ENCODE results near the gene PLXNA4.

PLXNA4 gene

DNA sequence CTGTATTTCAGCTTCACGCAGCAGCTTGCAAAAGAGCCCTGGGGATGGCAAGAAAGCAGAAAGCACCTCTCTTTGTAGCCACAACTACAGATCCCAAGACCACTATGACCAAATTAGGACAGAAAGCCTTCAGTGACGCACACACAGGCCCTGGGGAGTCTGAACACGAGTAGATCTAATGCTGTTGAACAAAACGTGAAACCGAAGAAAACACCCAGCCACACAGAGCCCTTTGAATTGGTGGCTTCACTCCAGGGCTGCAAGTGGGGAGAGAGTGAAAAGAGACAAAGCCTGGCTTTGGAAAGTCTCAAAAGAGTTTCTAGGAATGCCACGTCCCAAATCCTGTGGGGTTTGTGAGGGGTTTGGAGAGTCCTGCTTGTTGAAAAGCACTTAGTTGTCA, 28.4 kb downstream of the PLXNA4 start:
- Histone ChIP-seq H3K27ac (ENCODE audit: low read depth, low read length) (no peak overlapping the region), H3K9ac (ENCODE audit: low read depth, low read length) (no peak overlapping the region), H3K36me3 (ENCODE audit: insufficient read depth, low read length) (no peaks in the 10 kb centered on the region), H3K4me3 (ENCODE audit: low read length) (no peak overlapping the region), H3K27me3 (ENCODE audit: insufficient read depth, low read length) (peaks cover 17% of the 10 kb centered on the region; the same call in 1 of the 2 replicates), H3K4me1 (ENCODE audit: insufficient read depth, low read length) (peaks cover 18% of the 10 kb centered on the region), H3K9me3 (ENCODE audit: insufficient read depth, low read depth, low read length) (peaks cover 5% of the 10 kb centered on the region)
- WGBS, result 86% methylated on average over 6 of the region's 6 CpGs

DNA sequence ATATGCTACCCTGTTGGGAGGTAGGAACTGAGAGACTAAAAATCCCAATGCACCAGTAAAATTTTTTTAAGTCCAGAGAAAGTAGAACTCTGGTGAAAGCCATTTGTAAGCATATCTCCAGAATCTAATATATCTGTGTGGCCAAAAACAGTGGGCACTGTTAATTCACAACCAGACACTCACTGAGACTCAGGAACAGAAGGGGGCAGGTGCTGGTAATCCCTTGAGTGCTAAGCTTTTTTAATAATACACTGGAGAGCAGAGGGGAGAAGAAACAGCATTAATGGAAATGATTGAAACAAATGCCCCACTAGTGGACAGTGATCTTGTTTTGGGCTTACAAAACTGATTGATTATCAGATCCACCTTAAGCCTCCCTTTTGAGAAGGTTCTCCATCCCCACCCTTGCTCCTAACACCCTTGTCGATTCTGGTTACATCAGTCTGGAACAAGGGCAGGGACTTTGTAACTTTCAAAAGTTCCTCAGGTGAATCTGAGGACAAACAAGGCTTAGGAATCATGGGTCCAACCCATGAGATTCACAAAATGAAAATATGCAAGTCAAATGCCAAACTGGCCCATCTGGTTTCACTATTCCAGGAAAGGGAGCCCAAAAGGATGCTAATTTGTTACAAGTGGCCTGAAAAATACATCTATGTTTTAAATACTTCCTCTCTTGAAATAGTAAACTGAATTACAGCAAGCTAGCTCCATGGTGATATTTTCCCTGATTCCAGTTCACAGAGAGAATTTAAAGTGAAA, 29.7 kb downstream of the PLXNA4 start:
- no peak overlapping the region for H3K4me3 ChIP-seq (ENCODE audit: low read length)
- peaks cover 17% of the 10 kb centered on the region; the same call in 1 of the 2 replicates for H3K27me3 ChIP-seq (ENCODE audit: insufficient read depth, low read length)
- H3K36me3 ChIP-seq (ENCODE audit: insufficient read depth, low read length), result no peaks in the 10 kb centered on the region
- H3K9ac ChIP-seq (ENCODE audit: low read depth, low read length), result no peak overlapping the region
- WGBS, result 95% methylated on average over 1 of the region's 1 CpG
- no peak overlapping the region for H3K27ac ChIP-seq (ENCODE audit: low read depth, low read length)
- H3K4me1 ChIP-seq (ENCODE audit: insufficient read depth, low read length), result peaks cover 23% of the 10 kb centered on the region
- peaks cover 5% of the 10 kb centered on the region for H3K9me3 ChIP-seq (ENCODE audit: insufficient read depth, low read depth, low read length)

DNA sequence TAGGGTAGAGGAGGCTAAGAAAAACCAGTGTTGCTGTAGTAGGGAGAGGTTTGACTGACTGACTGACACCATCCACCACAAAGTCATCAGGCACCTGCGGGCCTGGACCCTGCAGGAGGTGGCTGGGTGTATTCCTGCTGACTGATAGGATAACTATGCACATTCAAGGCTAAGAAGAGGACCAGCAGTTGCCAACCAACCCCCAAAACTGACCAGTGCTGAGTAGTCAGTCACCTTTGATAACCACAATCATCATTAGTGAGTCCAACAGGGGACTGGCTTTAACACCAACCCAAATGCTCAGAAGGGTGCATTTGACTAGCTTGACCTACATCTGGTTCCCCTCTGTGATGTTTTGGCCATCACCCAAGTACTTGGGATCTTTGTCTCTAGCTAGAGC, 30.5 kb downstream of the PLXNA4 start:
- WGBS, result 60% methylated on average over 1 of the region's 1 CpG
- H3K4me3 ChIP-seq (ENCODE audit: low read length), result no peak overlapping the region
- H3K27me3 ChIP-seq (ENCODE audit: insufficient read depth, low read length), result peaks cover 17% of the 10 kb centered on the region; the same call in 1 of the 2 replicates
- H3K9ac ChIP-seq (ENCODE audit: low read depth, low read length), result no peak overlapping the region
- no peaks in the 10 kb centered on the region for H3K9me3 ChIP-seq (ENCODE audit: insufficient read depth, low read depth, low read length)
- no peaks in the 10 kb centered on the region for H3K36me3 ChIP-seq (ENCODE audit: insufficient read depth, low read length)
- peaks cover 27% of the 10 kb centered on the region for H3K4me1 ChIP-seq (ENCODE audit: insufficient read depth, low read length)
- H3K27ac ChIP-seq (ENCODE audit: low read depth, low read length), result no peak overlapping the region

DNA sequence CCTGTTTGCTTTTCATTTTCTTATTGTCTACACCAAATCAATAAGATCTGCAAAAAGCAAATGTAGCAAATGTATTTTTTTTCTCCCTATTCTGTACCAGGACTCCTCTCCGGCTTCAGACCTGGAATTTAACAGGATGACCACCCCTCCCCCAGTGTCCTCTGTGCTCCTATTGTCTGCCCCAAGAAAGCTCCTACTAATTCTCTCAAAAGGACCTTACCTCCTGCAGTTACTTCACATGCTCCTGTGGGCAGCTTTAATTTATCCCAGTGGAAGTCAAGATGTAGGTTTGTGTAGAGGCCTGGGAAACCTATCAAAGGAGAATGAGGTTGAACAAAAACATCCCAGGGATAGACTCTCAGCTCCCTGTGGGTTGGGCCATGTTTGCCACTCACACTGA, 31.3 kb downstream of the PLXNA4 start:
- Histone ChIP-seq H3K9me3 (ENCODE audit: insufficient read depth, low read depth, low read length) (no peaks in the 10 kb centered on the region), H3K9ac (ENCODE audit: low read depth, low read length) (no peak overlapping the region), H3K27me3 (ENCODE audit: insufficient read depth, low read length) (peaks cover 17% of the 10 kb centered on the region; the same call in 1 of the 2 replicates), H3K4me1 (ENCODE audit: insufficient read depth, low read length) (peaks cover 27% of the 10 kb centered on the region), H3K36me3 (ENCODE audit: insufficient read depth, low read length) (no peaks in the 10 kb centered on the region), H3K4me3 (ENCODE audit: low read length) (no peak overlapping the region), H3K27ac (ENCODE audit: low read depth, low read length) (no peak overlapping the region)
- 30% methylated on average over 1 of the region's 1 CpG for WGBS

DNA sequence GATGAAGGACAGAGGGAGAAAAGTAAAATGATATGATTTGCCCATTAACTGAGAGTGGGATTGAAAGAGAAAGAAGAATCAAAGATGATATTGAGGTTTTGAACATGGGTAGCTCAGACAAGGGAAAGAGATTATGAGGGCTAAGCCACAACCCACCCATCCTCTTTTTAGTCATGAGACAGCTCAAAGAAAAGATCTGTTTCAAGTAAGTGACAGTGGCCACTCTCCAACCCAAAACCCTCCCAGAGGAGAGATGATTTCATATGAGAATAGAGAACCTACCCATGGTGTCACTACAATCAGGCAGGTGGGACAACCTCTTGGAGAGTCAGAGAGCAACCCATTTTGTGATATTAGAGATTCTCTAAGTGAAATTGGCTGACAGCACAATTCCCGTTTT, 32.2 kb downstream of the PLXNA4 start:
- H3K9ac ChIP-seq (ENCODE audit: low read depth, low read length), result no peak overlapping the region
- H3K27ac ChIP-seq (ENCODE audit: low read depth, low read length), result no peak overlapping the region
- 69% methylated on average over 1 of the region's 1 CpG for WGBS
- H3K36me3 ChIP-seq (ENCODE audit: insufficient read depth, low read length), result no peaks in the 10 kb centered on the region
- H3K4me3 ChIP-seq (ENCODE audit: low read length), result no peak overlapping the region
- H3K9me3 ChIP-seq (ENCODE audit: insufficient read depth, low read depth, low read length), result no peaks in the 10 kb centered on the region
- peaks cover 17% of the 10 kb centered on the region; the same call in 1 of the 2 replicates for H3K27me3 ChIP-seq (ENCODE audit: insufficient read depth, low read length)
- H3K4me1 ChIP-seq (ENCODE audit: insufficient read depth, low read length), result peaks cover 27% of the 10 kb centered on the region

GRCh38 chr7:132542895-132543294, 33.4 kb downstream of the PLXNA4 start:
- Histone ChIP-seq H3K9me3 (ENCODE audit: insufficient read depth, low read depth, low read length) (no peaks in the 10 kb centered on the region), H3K4me1 (ENCODE audit: insufficient read depth, low read length) (peaks cover 27% of the 10 kb centered on the region), H3K4me3 (ENCODE audit: low read length) (no peak overlapping the region), H3K9ac (ENCODE audit: low read depth, low read length) (no peak overlapping the region), H3K27ac (ENCODE audit: low read depth, low read length) (no peak overlapping the region), H3K36me3 (ENCODE audit: insufficient read depth, low read length) (no peaks in the 10 kb centered on the region), H3K27me3 (ENCODE audit: insufficient read depth, low read length) (peaks cover 17% of the 10 kb centered on the region; the same call in 1 of the 2 replicates)
- WGBS, result 80% methylated on average over 1 of the region's 1 CpG

- 60% methylated on average over 5 of the region's 6 CpGs for WGBS
- peaks cover 9% of the 10 kb centered on the region; the same call in 1 of the 2 replicates for H3K27me3 ChIP-seq (ENCODE audit: insufficient read depth, low read length)
- no peak overlapping the region for H3K27ac ChIP-seq (ENCODE audit: low read depth, low read length)
- no peak overlapping the region for H3K4me3 ChIP-seq (ENCODE audit: low read length)
- no peak overlapping the region for H3K9ac ChIP-seq (ENCODE audit: low read depth, low read length)
- H3K36me3 ChIP-seq (ENCODE audit: insufficient read depth, low read length), result no peaks in the 10 kb centered on the region
- peaks cover 27% of the 10 kb centered on the region for H3K4me1 ChIP-seq (ENCODE audit: insufficient read depth, low read length)
- H3K9me3 ChIP-seq (ENCODE audit: insufficient read depth, low read depth, low read length), result no peaks in the 10 kb centered on the region
Measured at GRCh38 chr7:132541656-132542055, 34.6 kb downstream of the PLXNA4 start.

- Histone ChIP-seq H3K27me3 (ENCODE audit: insufficient read depth, low read length) (no peaks in the 10 kb centered on the region), H3K4me3 (ENCODE audit: low read length) (no peak overlapping the region), H3K9ac (ENCODE audit: low read depth, low read length) (no peak overlapping the region), H3K36me3 (ENCODE audit: insufficient read depth, low read length) (no peaks in the 10 kb centered on the region), H3K9me3 (ENCODE audit: insufficient read depth, low read depth, low read length) (no peaks in the 10 kb centered on the region), H3K27ac (ENCODE audit: low read depth, low read length) (no peak overlapping the region), H3K4me1 (ENCODE audit: insufficient read depth, low read length) (peaks cover 13% of the 10 kb centered on the region)
- 86% methylated on average over 8 of the region's 8 CpGs for WGBS
Measured at GRCh38 chr7:132537456-132538145, 38.7 kb downstream of the PLXNA4 start.

DNA sequence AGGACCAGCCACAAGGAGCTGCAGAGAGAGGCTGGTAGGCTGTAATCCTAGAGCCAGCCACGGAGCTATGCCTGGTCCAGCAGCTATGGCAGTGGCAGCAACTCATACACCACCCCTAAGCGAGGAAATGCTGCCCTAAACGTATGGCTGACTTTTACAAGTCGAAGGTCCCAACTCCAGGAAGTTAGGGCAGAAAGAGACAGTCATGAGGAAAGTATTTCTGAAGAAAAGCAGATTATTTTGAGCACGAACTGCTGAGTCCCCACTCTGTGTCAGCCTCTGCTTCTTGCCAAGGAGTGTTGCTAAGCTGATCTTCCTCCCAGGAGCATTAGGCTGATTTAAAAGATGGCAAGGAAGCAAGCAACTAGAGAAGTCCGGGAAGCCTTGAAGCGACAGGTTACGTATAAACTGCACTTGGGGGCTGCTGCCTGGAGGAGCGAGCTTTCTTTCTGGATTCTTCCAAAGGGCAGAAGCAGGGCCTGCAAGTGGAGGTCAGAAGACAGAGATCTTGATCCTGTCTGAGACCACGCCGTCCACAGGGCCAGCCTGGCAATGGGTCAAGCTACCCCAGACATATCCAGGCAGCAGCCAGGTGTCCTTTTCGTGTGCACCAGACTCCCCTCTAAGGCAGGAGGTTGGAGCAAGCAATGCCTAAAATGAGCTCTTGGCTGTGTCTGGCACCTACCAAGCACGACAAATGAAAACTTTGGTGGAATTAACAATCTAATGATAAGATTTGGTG, 39.4 kb downstream of the PLXNA4 start:
- no peak overlapping the region for H3K4me3 ChIP-seq (ENCODE audit: low read length)
- H3K27ac ChIP-seq (ENCODE audit: low read depth, low read length), result no peak overlapping the region
- no peaks in the 10 kb centered on the region for H3K27me3 ChIP-seq (ENCODE audit: insufficient read depth, low read length)
- no peaks in the 10 kb centered on the region for H3K9me3 ChIP-seq (ENCODE audit: insufficient read depth, low read depth, low read length)
- 89% methylated on average over 13 of the region's 13 CpGs for WGBS
- no peak overlapping the region for H3K9ac ChIP-seq (ENCODE audit: low read depth, low read length)
- H3K36me3 ChIP-seq (ENCODE audit: insufficient read depth, low read length), result no peaks in the 10 kb centered on the region
- H3K4me1 ChIP-seq (ENCODE audit: insufficient read depth, low read length), result peaks cover 8% of the 10 kb centered on the region

DNA sequence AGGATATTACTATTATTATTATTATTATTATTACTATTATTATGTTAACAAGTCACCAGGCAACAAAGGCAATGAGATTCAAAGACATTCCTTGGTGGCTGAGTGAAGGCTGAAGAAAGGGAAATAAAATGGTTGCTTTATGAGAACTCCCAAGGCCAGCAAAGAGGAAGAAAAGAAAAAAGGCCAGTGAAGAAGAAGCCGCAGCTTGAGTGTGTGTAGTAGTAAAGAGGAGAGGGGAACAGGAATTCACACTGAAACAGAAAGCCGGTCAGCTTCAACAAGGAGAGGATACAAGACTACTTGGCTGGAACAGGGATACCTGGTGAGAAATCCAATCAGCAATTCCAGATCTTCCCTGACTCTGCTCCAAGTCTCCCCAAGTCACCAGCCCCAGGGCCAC, 42.4 kb downstream of the PLXNA4 start:
- H3K36me3 ChIP-seq (ENCODE audit: insufficient read depth, low read length), result no peaks in the 10 kb centered on the region
- H3K27ac ChIP-seq (ENCODE audit: low read depth, low read length), result no peak overlapping the region
- peaks cover 4% of the 10 kb centered on the region for H3K4me1 ChIP-seq (ENCODE audit: insufficient read depth, low read length)
- 83% methylated on average over 2 of the region's 2 CpGs for WGBS
- H3K27me3 ChIP-seq (ENCODE audit: insufficient read depth, low read length), result no peaks in the 10 kb centered on the region
- no peak overlapping the region for H3K4me3 ChIP-seq (ENCODE audit: low read length)
- no peaks in the 10 kb centered on the region for H3K9me3 ChIP-seq (ENCODE audit: insufficient read depth, low read depth, low read length)
- H3K9ac ChIP-seq (ENCODE audit: low read depth, low read length), result no peak overlapping the region

DNA sequence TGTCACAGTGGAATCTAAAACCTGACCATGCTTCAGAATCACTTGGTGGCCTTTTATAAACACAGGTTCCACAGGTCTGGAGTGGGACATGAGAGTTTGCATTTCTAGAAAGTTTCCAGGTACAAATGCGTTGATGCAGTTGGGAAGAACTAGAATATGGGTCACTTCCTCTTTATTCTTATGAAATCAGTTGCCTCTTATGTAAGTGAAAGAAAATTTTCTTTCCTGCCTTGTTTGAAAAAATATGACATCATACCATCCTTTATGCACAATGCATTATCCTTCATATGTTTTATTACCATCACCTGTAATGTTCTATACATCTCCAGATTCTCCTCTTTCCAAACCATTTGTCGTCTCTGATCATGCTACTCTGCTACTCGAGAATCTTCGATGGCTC, 44.0 kb downstream of the PLXNA4 start:
- H3K27me3 ChIP-seq (ENCODE audit: insufficient read depth, low read length), result no peaks in the 10 kb centered on the region
- no peaks in the 10 kb centered on the region for H3K9me3 ChIP-seq (ENCODE audit: insufficient read depth, low read depth, low read length)
- no peak overlapping the region for H3K4me3 ChIP-seq (ENCODE audit: low read length)
- no peak overlapping the region for H3K27ac ChIP-seq (ENCODE audit: low read depth, low read length)
- no peaks in the 10 kb centered on the region for H3K36me3 ChIP-seq (ENCODE audit: insufficient read depth, low read length)
- WGBS, result 81% methylated on average over 4 of the region's 4 CpGs
- peaks cover 4% of the 10 kb centered on the region; the same call in 1 of the 2 replicates for H3K4me1 ChIP-seq (ENCODE audit: insufficient read depth, low read length)
- H3K9ac ChIP-seq (ENCODE audit: low read depth, low read length), result no peak overlapping the region

Data from HUES64 (cell line).